ENCODE measurements around the gene PLA2G4B.
A peak's percentile ranks its signal among the peaks of the same experiment; 100 is the strongest.

The PLA2G4B gene

GRCh38 chr15:41895491-41895890 lies 56.8 kb downstream of the PLA2G4B start:
- Histone ChIP-seq H3K27ac (ENCODE audit: poor library complexity, severe bottlenecking) (peak overlapping the region; percentile 90), H3K4me1 (ENCODE audit: insufficient read depth, poor library complexity, severe bottlenecking) (peaks cover 17% of the 10 kb centered on the region), H3K27me3 (ENCODE audit: insufficient read depth, poor library complexity, severe bottlenecking) (no peaks in the 10 kb centered on the region), H3K4me3 (ENCODE audit: severe bottlenecking) (no peak overlapping the region), H3K36me3 (ENCODE audit: low read depth) (peaks cover 19% of the 10 kb centered on the region), H3K9me3 (ENCODE audit: severe bottlenecking) (no peaks in the 10 kb centered on the region)
- no peak for ATAC-seq (ENCODE audit: low read depth)
- TF ChIP-seq CTCF (IDR thresholded peaks at IDR 0.05; ENCODE audit: poor library complexity, severe bottlenecking): no peak
- DNase-seq (ENCODE audit: low spot score): peak; percentile 64

GRCh38 chr15:41895957-41896356 lies 57.3 kb downstream of the PLA2G4B start:
- ATAC-seq (ENCODE audit: low read depth): no peak
- no peak overlapping the region for H3K4me3 ChIP-seq (ENCODE audit: severe bottlenecking)
- TF ChIP-seq CTCF (IDR thresholded peaks at IDR 0.05; ENCODE audit: poor library complexity, severe bottlenecking): no peak

GRCh38 chr15:41896566-41896965 lies 57.9 kb downstream of the PLA2G4B start:
- ATAC-seq (ENCODE audit: low read depth) (no peak), DNase-seq (ENCODE audit: low spot score) (peak; percentile 55)
- Histone ChIP-seq H3K4me3 (ENCODE audit: severe bottlenecking) (no peak overlapping the region), H3K27me3 (ENCODE audit: insufficient read depth, poor library complexity, severe bottlenecking) (no peaks in the 10 kb centered on the region), H3K9me3 (ENCODE audit: severe bottlenecking) (no peaks in the 10 kb centered on the region), H3K36me3 (ENCODE audit: low read depth) (peaks cover 29% of the 10 kb centered on the region), H3K4me1 (ENCODE audit: insufficient read depth, poor library complexity, severe bottlenecking) (peaks cover 17% of the 10 kb centered on the region), H3K27ac (ENCODE audit: poor library complexity, severe bottlenecking) (no peak overlapping the region)
- TF ChIP-seq CTCF (IDR thresholded peaks at IDR 0.05; ENCODE audit: poor library complexity, severe bottlenecking): no peak

More at GRCh38 chr15:41895957-41896356, 57.3 kb downstream of the PLA2G4B start:
- no peaks in the 10 kb centered on the region for H3K27me3 ChIP-seq (ENCODE audit: insufficient read depth, poor library complexity, severe bottlenecking)
- peaks cover 17% of the 10 kb centered on the region for H3K4me1 ChIP-seq (ENCODE audit: insufficient read depth, poor library complexity, severe bottlenecking)
- no peak for DNase-seq (ENCODE audit: low spot score)
- H3K27ac ChIP-seq (ENCODE audit: poor library complexity, severe bottlenecking): peak overlapping the region; percentile 90
- H3K36me3 ChIP-seq (ENCODE audit: low read depth): peaks cover 23% of the 10 kb centered on the region
- no peaks in the 10 kb centered on the region for H3K9me3 ChIP-seq (ENCODE audit: severe bottlenecking)

- ATAC-seq (ENCODE audit: low read depth): no peak
- Histone ChIP-seq H3K27ac (ENCODE audit: poor library complexity, severe bottlenecking) (no peak overlapping the region), H3K9me3 (ENCODE audit: severe bottlenecking) (no peaks in the 10 kb centered on the region), H3K4me1 (ENCODE audit: insufficient read depth, poor library complexity, severe bottlenecking) (peaks cover 17% of the 10 kb centered on the region), H3K4me3 (ENCODE audit: severe bottlenecking) (no peak overlapping the region), H3K36me3 (ENCODE audit: low read depth) (peaks cover 35% of the 10 kb centered on the region), H3K27me3 (ENCODE audit: insufficient read depth, poor library complexity, severe bottlenecking) (no peaks in the 10 kb centered on the region)
- peak; percentile 69 for DNase-seq (ENCODE audit: low spot score)
- TF ChIP-seq CTCF (IDR thresholded peaks at IDR 0.05; ENCODE audit: poor library complexity, severe bottlenecking): no peak
Measured at GRCh38 chr15:41897363-41897799, 58.7 kb downstream of the PLA2G4B start.

Data from RWPE2 (cell line).